Measurements from ENCODE around the gene ATP10A.

The ATP10A gene, protein sequence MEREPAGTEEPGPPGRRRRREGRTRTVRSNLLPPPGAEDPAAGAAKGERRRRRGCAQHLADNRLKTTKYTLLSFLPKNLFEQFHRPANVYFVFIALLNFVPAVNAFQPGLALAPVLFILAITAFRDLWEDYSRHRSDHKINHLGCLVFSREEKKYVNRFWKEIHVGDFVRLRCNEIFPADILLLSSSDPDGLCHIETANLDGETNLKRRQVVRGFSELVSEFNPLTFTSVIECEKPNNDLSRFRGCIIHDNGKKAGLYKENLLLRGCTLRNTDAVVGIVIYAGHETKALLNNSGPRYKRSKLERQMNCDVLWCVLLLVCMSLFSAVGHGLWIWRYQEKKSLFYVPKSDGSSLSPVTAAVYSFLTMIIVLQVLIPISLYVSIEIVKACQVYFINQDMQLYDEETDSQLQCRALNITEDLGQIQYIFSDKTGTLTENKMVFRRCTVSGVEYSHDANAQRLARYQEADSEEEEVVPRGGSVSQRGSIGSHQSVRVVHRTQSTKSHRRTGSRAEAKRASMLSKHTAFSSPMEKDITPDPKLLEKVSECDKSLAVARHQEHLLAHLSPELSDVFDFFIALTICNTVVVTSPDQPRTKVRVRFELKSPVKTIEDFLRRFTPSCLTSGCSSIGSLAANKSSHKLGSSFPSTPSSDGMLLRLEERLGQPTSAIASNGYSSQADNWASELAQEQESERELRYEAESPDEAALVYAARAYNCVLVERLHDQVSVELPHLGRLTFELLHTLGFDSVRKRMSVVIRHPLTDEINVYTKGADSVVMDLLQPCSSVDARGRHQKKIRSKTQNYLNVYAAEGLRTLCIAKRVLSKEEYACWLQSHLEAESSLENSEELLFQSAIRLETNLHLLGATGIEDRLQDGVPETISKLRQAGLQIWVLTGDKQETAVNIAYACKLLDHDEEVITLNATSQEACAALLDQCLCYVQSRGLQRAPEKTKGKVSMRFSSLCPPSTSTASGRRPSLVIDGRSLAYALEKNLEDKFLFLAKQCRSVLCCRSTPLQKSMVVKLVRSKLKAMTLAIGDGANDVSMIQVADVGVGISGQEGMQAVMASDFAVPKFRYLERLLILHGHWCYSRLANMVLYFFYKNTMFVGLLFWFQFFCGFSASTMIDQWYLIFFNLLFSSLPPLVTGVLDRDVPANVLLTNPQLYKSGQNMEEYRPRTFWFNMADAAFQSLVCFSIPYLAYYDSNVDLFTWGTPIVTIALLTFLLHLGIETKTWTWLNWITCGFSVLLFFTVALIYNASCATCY (N-terminal part only)

DNA sequence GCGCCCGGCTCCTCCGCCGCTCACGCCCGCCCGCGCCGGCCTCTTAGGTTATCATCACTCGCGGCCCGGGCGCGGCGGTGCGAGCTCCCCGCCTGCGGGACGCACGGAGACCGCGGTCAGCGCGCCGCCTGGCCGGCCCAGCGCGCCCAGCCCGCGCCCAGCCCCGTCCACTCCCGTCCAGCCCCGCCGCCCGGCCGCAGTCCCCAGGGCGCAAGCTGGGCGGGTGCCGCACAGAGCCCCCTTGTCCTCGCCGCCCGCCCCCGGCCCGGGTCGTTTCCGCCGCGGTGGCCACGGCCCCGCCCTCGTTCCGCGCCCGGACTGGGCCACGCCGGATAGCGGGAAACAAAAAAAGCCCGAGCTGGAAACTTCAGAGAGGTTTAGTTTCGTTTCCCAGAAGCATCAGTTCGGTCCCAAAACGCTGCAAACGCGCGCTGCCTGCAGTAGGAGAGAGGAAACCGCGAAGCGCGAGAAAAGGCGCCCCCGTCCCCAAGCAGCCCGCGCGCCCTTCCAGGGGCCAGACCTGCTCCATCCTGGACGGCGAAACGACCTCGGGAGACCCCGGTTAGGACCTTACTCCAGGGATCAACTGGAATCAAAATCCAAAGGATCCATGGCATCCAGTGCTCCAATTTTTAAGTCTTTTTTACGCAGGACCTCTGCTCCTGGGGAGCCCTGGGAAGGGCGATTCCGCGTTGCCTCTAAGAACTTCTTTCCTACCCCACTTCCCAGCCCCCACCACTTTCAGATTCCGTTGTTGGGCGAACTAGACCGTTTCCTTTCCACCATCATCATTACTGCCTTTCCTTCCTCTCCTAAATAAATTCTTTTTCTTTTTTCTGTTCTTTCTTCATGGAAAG is at the start of gene ATP10A:
TSS of gene ATP10A (minus strand) at position 217 of the 857 bp plus-strand sequence. CDS start 231 bp downstream, outside the sequence.
- DNase-seq (ENCODE audit: low spot score): no peak

DNA sequence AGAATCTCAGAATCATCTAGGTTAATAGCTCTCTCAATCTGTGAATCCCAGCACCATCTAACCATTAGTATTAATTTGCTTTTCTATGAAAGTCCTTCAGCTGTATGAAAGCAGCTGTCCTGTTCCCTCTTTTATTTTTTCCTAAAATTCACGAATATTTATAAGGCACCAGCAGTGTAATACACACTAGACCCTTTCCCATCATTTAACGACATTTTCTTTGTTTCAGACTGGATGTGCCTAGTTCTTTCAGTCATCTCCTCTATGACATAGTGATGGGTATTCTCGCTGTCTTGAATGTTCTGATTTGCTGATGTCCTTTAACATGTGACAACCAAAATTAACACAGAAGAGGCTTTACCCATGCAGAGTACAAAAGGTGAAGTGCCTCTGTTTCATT is 48.9 kb upstream of the ATP10A start:
- no peak for DNase-seq (ENCODE audit: low spot score)

DNA sequence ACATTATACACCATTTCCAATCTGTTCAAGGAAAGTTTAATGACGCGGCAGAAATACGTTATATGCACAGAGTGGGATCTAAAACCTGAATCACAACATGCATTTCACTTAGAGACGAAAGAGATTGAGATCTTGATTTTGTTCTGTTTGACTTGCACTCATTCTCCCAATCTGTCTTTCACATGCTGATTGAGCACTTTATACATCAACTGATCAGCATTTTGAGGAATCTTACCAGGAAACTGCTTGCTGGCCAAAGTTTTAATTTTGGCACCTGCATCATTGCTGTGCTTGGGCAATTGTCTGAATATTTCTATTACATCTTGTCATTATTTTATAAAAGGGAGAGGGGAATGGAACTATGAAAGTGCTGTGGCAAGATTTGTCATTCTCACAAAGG is 47.7 kb upstream of the ATP10A start:
- DNase-seq (ENCODE audit: low spot score): no peak

DNA sequence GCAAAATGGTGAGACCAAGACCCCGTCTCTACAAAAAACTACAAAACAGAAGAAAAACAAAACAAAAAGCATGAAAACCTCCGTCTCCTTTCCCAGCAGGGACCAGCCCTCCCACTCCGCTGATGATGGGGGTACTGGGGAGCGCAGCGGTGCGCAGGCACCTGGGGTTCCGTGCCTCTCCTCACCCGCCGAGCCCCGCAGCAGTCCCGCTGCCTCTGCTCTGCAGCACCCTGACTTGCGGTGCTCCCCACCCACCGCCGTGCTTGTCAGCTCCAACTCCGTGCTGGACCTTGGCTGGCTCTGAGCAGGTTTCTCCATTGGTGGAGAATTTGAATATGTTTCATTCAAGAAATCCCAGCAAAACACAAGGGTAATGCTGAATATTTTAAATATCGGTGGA is 46.7 kb upstream of the ATP10A start:
- no peak for DNase-seq (ENCODE audit: low spot score)

DNA sequence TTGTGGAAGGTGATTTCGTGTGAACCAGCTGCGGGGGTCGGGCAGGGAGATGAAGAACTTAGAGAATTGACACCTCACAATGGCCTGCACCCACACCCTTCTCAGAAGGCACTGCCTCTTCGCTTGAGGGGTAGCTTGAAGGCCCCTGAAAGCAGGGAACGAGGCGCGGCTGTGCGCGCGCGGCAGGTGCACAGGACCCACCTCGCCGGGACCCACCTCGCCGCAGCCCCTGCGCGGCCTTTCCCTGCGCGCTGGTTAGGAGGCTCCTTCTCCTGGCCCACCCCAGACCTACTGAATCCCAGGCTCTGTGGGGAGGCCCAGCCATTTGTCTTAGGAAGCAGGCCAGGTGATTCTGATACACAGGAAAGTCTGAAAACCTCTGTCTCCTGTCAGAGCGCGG is 46.2 kb upstream of the ATP10A start:
- DNase-seq (ENCODE audit: low spot score): no peak

DNA sequence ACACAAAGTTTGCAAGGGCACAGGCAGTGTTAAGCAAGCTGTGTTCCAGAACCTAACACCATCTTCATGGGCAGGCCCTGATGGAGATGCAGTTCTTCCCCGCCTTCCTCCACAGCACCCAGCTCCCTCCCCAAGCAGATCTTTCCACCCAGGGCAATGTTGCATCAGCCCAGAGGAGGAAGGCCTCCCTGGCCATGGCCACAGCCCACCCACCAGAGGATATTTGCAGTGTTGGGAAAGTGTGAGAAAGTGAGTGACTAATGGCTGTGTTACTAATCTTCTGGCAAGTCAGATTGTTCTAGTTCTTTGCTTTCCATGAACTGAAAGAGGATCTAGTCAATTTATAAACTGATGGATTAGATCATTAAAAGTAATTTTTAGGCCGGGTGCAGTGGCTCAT is 42.0 kb upstream of the ATP10A start:
- no peak for DNase-seq (ENCODE audit: low spot score)

DNA sequence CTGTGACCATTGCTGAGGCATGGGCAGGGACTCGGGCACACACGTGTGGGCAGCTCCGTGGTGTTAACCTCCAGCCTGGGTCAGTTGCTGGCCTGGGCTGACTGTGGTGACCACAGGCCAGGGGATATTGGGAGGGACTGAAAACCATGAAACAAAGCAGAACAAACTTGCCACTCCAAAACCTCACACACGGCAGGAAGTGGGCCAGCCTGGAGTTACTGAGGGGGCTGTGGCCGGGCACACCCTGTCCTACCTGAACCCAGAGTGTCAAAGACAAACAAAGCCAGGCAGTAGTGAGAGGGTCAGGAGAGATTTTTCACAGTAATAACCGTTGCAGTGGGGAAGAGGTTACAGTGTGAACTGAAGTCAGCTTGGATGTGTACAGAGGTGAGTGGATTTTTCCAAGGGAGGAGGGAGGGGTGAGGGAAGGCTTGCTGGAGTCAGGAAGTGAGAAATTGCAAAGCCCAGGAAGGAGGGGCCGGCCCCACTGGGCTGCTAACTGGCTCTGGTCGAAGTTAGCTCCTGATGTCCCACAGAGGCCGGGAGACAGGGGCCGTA is 40.0 kb upstream of the ATP10A start:
- DNase-seq (ENCODE audit: low spot score): no peak

DNA sequence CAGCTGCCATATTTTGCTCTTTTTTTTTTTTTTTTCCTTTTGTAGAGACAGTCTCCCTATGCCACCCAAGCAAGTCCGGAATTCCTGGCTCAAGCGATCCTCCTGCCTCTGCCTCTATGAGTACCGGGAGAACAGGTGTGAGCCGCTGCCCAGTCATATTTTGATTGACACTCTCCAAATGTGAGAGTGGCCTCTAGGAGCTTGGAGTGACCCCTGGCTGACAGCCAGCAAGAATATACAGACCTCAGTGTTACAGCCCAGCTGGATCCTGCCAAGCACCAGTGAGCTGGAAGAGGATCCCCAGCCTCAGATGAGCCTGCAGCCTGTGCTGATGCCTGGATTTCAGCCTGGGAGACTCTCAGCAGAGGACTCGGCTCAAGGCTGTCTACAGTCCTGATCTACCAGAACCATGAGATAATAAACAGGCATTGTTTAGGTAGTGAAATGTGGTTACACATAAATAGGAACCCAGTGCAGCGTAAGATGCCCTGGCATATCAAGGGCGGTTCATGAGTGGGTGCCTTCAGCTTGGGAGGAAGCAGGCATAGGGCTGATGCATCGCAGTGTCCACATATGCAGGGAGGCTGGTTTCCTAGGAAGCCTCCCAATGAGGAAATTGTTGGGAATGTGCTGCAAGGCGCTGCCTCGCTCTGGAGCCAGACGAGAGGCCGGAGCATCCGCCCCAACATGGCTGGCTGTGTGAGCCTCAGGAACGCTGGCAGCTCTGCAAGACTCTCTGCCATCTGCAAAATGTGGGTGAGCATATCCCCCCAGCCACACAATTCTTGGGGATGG is 38.9 kb upstream of the ATP10A start:
- DNase-seq (ENCODE audit: low spot score): no peak

DNA sequence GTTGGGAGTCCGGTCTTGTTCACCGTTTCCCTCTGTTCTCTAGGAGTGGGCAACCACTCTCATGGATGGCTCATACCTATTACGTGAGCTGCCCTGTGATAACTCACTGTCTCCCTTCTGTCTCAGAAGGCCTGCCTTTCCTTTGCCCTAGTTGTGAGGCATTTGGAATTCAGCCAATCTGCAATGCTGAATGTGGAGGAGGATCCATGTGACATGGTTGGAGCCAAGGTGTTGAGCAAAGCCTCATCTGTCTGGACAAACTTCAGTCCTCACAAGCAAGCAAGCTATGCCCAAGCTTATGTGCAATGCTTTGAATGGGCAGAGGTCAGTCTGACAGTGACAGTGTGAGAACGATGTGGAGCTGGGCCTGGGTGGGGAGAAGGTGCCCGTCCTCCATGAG is 37.8 kb upstream of the ATP10A start:
- DNase-seq (ENCODE audit: low spot score): no peak

DNA sequence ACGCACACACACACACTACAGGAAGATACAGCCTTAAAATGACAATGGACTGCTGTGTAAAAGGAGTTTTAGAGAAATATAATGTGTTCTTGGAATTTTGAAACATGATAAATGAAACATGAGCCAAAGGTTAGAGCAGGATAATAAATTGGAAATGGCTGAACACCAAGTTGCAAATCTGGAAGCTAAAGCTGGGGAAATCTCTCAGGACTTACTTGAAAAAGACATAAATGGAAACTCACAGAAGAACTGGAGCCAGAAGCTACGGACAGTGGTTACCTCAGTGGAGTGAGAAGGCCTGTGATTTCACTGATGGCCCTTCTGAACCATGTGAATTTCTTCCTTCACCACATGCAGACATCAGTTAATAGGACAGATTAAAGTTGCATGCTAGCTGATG is 37.3 kb upstream of the ATP10A start:
- no peak for DNase-seq (ENCODE audit: low spot score)

DNA sequence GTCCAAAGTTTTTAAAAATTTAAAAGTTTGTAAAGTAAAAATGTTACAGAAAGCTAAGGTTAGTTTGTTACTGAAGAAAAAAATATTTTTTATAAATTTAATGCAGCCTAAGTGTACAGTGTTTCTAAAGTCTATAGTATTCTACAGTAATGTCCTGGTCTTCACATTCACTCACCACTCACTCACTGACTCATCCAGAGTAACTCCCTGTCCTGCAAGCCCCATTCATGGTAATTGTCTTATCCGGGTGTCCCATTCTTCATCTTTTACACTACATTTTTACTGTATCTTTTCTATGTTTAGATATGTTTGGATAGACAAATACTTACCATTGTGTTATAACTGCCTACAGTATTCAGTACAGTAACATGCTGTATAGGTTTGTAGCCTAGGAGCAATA is 36.7 kb upstream of the ATP10A start:
- no peak for DNase-seq (ENCODE audit: low spot score)

DNA sequence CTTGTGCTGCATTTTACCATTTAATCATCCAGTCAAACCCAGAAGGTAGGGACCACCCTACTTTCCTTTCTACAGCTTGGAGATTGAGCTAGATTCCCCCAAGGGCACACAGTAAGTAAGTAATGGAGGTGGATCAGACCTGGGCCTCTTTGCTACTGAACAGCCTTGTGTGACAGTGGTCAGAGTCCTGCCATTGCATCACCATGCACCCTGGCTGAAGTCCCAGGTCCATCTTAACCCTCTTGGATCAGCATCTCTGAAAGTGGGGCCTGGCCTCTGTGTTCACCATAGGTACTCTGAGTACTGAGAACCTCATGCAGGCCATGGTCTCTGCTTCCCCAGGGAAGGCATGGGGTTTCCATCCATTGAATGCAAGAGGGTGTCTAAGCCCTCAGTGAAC is 34.5 kb upstream of the ATP10A start:
- no peak for DNase-seq (ENCODE audit: low spot score)

DNA sequence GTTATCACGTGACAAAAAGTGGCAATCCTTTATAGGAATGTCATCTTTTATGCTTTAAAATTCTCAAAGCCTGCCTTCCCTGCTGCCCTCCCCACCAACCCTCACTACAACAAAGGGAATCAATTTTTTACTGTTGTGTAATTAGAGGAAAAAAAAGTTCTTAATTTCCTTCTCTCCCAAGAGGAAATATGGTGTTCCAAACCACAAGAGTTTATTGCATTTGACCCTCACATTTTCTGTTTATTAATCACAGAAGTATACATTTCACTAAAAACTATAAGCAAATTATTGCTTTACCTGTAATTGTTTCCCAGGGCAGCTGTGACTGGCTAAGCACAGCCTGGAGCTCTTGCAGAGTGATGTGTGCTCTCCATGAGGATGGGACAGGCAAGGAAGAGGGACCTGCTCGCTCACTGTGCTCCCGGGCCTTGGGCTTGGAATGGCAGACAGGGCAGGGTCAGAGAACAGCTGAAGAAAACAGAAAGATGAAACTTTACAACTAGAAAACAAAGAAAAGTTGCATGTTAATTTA is 31.3 kb upstream of the ATP10A start:
- no peak for DNase-seq (ENCODE audit: low spot score)

DNA sequence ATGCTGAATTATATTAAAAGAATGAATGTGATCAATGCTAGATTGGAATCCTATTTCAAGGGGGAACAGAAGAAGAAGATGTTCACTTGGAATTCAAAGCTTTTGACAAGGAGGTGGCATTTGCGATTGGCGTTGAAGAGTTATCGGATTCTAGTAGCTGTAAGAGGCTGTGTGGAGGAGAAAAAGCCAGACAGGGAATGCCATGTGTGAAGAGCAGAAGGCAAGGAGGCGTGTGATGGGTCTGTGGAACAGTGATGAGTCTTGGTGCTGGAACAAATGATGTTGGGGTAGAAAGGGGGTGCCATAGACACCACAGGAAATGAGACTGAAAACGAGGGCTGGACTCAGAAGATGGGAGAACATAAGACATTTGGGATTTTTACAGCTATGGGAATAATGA is 30.5 kb upstream of the ATP10A start:
- DNase-seq (ENCODE audit: low spot score): no peak

DNA sequence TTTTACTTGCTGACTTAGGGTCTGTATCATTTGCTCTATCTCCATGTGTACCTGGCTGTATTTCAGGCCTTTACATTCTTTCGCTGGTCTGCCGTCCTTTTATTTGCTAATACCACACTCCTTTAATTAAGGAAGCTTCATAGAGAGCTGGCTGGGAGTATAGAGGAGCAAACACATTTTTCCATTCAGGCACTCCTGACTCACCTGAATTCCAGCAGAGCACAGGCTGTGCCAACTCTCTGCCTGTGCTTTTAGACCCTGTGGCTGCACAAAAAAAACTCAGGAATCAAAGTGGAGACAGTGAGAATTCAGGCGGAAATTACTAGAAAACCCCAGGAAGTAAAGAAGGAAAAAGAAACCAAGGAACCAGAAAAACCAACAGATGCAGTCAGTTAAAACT is 29.0 kb upstream of the ATP10A start:
- no peak for DNase-seq (ENCODE audit: low spot score)

DNA sequence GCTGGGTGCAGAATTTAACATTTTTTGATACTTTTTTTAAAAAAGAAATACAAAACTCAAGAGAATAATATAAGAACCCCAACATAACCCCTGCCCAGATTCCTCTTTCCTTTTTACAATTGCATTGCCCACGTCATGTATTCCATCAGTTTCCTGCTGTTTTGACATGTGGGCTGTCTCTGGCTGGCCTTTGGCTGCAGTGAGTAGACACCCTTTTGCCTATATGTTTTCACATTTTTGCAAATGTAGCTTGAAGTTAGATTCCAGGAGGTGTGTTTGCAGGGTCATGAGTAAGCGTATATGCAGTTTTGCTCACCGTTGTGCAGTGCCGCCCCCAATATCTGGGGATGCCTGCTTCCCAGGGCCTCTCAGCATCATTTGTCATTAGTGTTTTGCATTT is 28.0 kb upstream of the ATP10A start:
- no peak for DNase-seq (ENCODE audit: low spot score)

DNA sequence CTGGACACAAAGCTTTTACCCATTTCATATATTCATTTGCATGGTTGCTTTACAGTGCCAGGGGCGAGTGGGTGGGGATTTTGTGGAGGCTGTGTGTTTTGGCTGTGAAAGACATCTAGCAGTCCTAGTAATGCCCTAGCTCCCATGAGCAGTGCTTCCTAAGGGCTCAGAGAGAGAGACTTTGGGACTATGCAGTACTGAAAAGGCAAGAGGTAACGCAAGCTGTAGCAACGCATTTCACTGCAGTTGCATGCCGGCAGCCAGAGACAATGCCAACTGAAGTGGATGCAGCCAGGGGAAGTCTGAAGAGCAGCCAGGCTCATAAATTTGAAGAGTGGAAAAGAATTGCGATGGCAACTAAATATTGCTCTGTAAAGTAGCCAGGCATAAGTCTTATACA is 27.4 kb upstream of the ATP10A start:
- no peak for DNase-seq (ENCODE audit: low spot score)

DNA sequence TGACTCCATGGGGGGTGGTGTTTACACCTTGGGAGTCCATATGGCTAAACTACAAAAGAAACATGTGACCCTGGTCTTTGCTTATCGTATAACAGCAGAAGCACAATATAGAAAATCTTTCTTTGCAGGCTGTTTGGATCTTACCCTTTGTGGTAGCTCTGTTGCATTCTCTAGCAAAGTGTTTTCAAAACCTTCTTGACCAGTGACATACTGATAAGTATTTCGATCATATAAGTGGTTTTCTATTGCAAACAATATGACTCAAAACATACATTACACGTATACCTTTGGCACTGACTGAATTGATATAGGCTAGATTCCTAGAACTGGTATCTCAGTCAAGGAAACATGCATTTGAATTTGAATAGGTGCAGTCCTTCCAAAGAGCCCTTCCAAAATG is 24.7 kb upstream of the ATP10A start:
- DNase-seq (ENCODE audit: low spot score): no peak

DNA sequence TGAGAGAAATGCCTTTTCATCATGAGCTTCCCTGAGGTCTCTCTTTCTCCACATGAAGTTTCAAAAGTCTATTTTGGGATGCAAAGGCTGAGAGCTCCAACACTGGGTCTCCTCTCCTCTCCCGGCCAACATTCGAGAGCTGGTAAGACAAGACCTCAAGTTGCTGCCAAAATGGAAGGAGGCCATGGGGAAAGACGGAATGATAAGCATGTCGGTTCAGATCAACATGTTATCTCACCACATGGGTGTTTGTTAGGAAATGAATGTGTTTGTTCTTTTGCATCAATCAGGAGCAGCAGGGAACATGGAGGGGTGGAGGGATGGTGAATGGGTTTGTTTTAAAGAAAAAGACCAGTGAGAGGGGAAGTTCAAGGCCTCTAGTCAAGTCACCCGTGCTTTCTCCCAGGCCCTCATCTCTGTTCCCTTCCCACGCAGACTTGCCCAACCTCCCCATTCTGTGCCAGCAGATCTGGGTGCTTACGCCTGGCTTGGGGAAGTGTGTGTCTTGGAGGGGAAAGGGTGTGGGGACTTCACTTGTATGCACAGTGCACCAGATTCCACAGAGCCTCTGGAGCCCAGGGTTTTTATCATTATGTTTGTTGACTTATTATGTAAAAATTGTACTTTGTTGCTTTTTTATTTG is 23.5 kb upstream of the ATP10A start:
- DNase-seq (ENCODE audit: low spot score): no peak

DNA sequence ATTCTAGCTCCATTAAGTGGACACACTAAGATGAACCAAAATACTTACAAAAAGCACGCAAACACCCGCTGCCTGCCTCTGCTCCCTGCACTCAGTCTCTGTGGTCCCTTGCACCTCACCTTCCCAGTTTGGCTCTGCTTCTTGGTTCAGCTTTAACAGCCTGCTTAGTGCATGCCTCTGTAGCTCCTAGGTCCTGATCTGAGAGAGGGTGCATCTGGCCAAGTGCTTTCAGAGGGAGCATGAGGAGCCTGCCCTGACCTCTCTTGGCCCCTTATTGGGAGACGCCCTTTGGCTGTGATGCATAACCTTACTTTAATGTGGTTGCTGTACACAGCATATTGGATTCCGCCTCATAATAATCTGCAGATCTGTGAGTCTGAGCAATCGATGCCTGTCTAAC is 21.2 kb upstream of the ATP10A start:
- DNase-seq (ENCODE audit: low spot score): no peak
